NCI-H2107 (cell line): ENCODE measurements around the gene PEX6.
"Not testable (repeated sequence)": the region's sequence is repeated elsewhere in the genome, so short reads cannot be mapped to it uniquely, and the experiment has no call there.

ENCODE experiments used
- DNase-seq: peaks from one replicate; lab custom pipeline; 2025; lab: John Stamatoyannopoulos, UW

PEX6 gene

GRCh38 chr6:42978839-42979522 is at the start of gene PEX6:
Gene PEX6, minus strand, starts transcription at chr6:42979181. Its CDS starts 31 bp downstream, at chr6:42979150.
- DNase-seq: peak; percentile 56

GRCh38 chr6:43026365-43026764 is 47.4 kb upstream of the PEX6 start:
- DNase-seq: no peak

GRCh38 chr6:43024436-43024835 is 45.5 kb upstream of the PEX6 start:
- DNase-seq: no peak

- peak; percentile 8 for DNase-seq
These were observed 42.5 kb upstream of the PEX6 start, which contains the start of gene RRP36 for GRCh38 chr6:43021270-43022047. Gene RRP36, plus strand, starts transcription at chr6:43021623. Its CDS starts 32 bp downstream, at chr6:43021655.

- DNase-seq: no peak
These were observed 41.9 kb upstream of the PEX6 start for GRCh38 chr6:43020847-43021246.

GRCh38 chr6:43020052-43020705 is 41.2 kb upstream of the PEX6 start:
- DNase-seq: no peak

GRCh38 chr6:43019152-43019551 is 40.2 kb upstream of the PEX6 start:
- DNase-seq: no peak

GRCh38 chr6:43016943-43017334 is 38.0 kb upstream of the PEX6 start:
- DNase-seq: no peak

GRCh38 chr6:43016176-43016942 is 37.4 kb upstream of the PEX6 start:
- no peak for DNase-seq

- no peak for DNase-seq
These were observed 35.5 kb upstream of the PEX6 start for GRCh38 chr6:43014434-43014909.

- DNase-seq: peak; percentile 90
These were observed 35.0 kb upstream of the PEX6 start, which contains the start of the genes KLHDC3 and MEA1 for GRCh38 chr6:43013843-43014433. Gene KLHDC3, plus strand, starts transcription at chr6:43014249. Its CDS starts 2,944 bp downstream, at chr6:43017193. Gene MEA1, minus strand, starts transcription at chr6:43013946. Its CDS starts 133 bp downstream, at chr6:43013813.

GRCh38 chr6:43013097-43013842 is 34.3 kb upstream of the PEX6 start:
- no peak for DNase-seq

- no peak for DNase-seq
These were observed 33.4 kb upstream of the PEX6 start for GRCh38 chr6:43012364-43012763.

- DNase-seq: no peak
These were observed 32.2 kb upstream of the PEX6 start for GRCh38 chr6:43011207-43011606.

GRCh38 chr6:43009124-43009523 is 30.1 kb upstream of the PEX6 start:
- peak; percentile 6 for DNase-seq

GRCh38 chr6:43007126-43007525 is 28.1 kb upstream of the PEX6 start:
- DNase-seq: no peak

- DNase-seq: no peak
These were observed 27.3 kb upstream of the PEX6 start for GRCh38 chr6:43006251-43006650.

- no peak for DNase-seq
These were observed 26.9 kb upstream of the PEX6 start for GRCh38 chr6:43005844-43006243.

GRCh38 chr6:43001843-43002242 is 22.9 kb upstream of the PEX6 start:
- no peak for DNase-seq

- not testable (repeated sequence) for DNase-seq
These were observed 19.2 kb upstream of the PEX6 start for GRCh38 chr6:42998205-42998604.

GRCh38 chr6:42996513-42996912 is 17.5 kb upstream of the PEX6 start:
- DNase-seq: no peak
